Neural progenitor cell (in vitro differentiated cells): ENCODE measurements around the gene HES3.

Experiments used
- EZH2 ChIP-seq: fragments of 200-600 bp; sonication (generic); IDR thresholded peaks from 2 replicates; pipeline ENCODE4 v1.6.1; 2017; ENCODE audit warnings: antibody characterized with exemption, mild to moderate bottlenecking, moderate library complexity
- EZH2phosphoT487 ChIP-seq: fragments of 200-600 bp; sonication (generic); IDR thresholded peaks from 2 replicates; pipeline ENCODE4 v1.6.1; 2017; ENCODE audit warnings: antibody characterized with exemption
- TF ChIP-seq, protein P1 (sequence below): fragments of 200-600 bp; sonication (generic); IDR thresholded peaks from 2 replicates; pipeline ENCODE4 v1.5.1; 2017; ENCODE audit warnings: antibody characterized with exemption, mild to moderate bottlenecking

DNA sequence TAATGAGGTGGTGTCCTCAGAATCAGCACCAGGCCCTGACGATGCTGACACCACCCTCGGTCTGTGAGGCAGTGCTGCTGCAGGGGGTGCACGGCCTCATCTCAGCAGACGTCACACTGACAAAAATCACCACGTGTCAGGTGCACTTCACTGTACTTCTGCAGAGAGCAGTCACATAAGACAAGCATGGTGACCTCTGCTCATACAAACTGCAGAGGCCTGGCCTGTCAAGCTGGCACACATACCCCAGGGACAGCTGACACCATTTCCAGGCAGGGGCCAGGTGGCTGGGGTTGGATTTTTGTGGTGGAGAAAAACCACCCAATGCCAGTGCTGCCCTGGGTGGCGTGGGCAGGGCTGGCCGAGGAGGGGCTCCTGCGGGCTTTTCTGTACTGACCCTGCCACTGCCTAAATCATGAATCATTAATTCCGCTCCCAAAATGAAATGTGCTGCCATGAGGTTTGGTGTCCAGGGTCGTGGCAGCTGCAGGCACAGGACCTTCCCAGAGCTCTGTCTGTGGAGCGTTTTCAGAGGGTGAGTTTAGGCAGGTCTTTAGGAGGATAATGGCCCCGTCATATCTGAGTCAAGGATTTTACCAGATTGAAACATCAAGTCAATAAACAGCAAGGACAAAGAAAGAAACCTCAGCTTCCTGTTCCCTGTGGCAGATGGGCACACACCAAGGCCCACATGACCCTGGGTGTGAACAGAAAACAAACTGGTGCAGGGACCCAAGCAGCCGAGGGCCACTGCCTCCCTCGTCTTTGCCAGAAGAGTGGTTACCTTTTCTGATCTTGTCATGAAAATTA is 50.3 kb downstream of the HES3 start:
- TF ChIP-seq, protein P1, sequence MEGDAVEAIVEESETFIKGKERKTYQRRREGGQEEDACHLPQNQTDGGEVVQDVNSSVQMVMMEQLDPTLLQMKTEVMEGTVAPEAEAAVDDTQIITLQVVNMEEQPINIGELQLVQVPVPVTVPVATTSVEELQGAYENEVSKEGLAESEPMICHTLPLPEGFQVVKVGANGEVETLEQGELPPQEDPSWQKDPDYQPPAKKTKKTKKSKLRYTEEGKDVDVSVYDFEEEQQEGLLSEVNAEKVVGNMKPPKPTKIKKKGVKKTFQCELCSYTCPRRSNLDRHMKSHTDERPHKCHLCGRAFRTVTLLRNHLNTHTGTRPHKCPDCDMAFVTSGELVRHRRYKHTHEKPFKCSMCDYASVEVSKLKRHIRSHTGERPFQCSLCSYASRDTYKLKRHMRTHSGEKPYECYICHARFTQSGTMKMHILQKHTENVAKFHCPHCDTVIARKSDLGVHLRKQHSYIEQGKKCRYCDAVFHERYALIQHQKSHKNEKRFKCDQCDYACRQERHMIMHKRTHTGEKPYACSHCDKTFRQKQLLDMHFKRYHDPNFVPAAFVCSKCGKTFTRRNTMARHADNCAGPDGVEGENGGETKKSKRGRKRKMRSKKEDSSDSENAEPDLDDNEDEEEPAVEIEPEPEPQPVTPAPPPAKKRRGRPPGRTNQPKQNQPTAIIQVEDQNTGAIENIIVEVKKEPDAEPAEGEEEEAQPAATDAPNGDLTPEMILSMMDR, result no peak
- no peak for TF ChIP-seq EZH2
- no peak for TF ChIP-seq EZH2phosphoT487
